Stimulated activated effector memory CD8-positive, alpha-beta T cell treated with anti-CD3 and anti-CD28 coated beads, Interleukin-12 subunit alpha, Interleukin-12 subunit beta, amount 100 ng/mL, for 72 hours (primary cell): ENCODE results near the gene OVOL3.
"Not testable (repeated sequence)": the region's sequence is repeated elsewhere in the genome, so short reads cannot be mapped to it uniquely, and the experiment has no call there.

ENCODE experiments used
- ATAC-seq: fragments of 150-1000 bp; cut with Tn5 transposase; 2 replicates; pipeline ENCODE4 v1.10.0; 2021
- DNase-seq, 2 donors: peaks; one replicate each; pipeline ENCODE4 v3.0.0; 2021 to 2022; ENCODE audit warnings: low spot score in 2 of 2
- H3K27ac Mint-ChIP-seq: one replicate; pipeline ENCODE4 v1.8.0; 2022; ENCODE audit warnings: mild to moderate bottlenecking, mixed read lengths
- H3K36me3 Mint-ChIP-seq: one replicate; pipeline ENCODE4 v1.8.0; 2022; ENCODE audit warnings: mild to moderate bottlenecking, mixed read lengths
- H3K4me1 Mint-ChIP-seq: one replicate; pipeline ENCODE4 v1.8.0; 2022; ENCODE audit warnings: mixed read lengths
- H3K4me3 Mint-ChIP-seq: one replicate; pipeline ENCODE4 v1.8.0; 2022; ENCODE audit warnings: mild to moderate bottlenecking, mixed read lengths
- H3K9me3 Mint-ChIP-seq: one replicate; pipeline ENCODE4 v1.8.0; 2022; ENCODE audit warnings: mixed read lengths

Gene OVOL3

DNA sequence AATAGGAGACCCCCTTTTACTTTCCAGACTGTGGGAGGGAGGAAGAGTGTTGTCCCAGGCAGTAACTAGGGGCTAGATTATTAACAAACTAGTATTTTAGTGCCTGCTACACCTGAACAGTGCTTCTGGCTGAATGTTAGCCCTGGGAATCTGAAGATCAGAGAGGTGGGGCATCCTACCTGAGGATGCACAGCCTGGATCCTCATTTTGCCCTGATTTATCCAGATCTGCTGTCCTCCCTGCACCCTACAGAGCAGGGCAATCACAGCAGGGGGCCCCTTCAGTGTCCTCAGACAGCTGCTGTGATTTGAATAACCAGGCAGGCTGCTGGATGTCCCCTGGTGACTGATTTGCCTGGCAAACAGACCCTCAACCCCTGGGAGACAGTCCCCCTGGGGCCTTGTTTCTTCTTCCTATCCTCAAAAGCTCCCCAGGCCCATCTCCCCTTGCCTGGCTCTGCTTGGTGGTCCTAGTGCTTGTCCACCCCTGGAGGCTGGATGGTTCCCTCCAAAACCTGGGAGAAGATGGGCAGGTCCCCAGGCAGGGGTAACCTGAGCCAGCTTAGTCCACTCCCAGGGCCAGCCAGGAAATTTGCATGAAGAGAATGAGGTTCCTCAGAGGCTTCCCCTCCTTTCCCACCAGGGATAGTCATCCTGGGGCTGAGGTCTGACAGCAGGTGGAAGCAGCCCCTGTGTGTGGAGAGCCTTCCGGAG is at the start of gene OVOL3:
OVOL3 (plus strand) TSS at position 657 of the 713 bp plus-strand sequence. CDS start 60 bp downstream, outside the sequence.
- Mint-ChIP-seq H3K36me3 (peaks cover 57% of the 10 kb centered on the region), H3K4me1 (peaks cover 27% of the 10 kb centered on the region), H3K27ac (peak within 1 kb of the TSS; percentile 53)

DNA sequence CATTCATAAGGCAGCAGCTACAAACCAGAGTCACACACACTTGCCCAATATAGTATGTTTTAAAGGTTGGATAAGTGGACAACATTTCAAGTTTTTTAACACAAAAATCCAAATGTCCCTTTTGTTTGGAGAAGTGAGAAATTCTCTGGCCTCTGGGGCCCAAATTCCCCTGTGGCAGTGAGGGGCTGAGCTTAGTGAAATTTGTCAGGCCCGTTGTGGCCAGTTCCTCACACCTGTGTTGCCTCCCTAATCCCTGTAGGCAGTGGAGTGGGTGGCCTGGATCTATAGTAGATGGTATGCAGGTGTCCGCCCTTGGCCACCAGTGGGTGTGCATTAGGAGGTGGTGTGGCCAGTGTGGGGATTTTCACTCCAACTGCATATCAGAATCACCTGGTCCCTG is 49.6 kb upstream of the OVOL3 start:
- H3K36me3 Mint-ChIP-seq: peaks cover 37% of the 10 kb centered on the region
- peaks cover 6% of the 10 kb centered on the region for H3K4me1 Mint-ChIP-seq
- ATAC-seq (no peak), DNase-seq (no peak)
- no peak overlapping the region for H3K27ac Mint-ChIP-seq
- no peaks in the 10 kb centered on the region for H3K9me3 Mint-ChIP-seq
- no peak overlapping the region for H3K4me3 Mint-ChIP-seq

More for the DNA sequence above, at the start of gene OVOL3:
- DNase-seq: no peak
- H3K9me3 Mint-ChIP-seq: no peaks in the 10 kb centered on the region
- ATAC-seq: no peak
- no peak within 1 kb of the TSS for H3K4me3 Mint-ChIP-seq

DNA sequence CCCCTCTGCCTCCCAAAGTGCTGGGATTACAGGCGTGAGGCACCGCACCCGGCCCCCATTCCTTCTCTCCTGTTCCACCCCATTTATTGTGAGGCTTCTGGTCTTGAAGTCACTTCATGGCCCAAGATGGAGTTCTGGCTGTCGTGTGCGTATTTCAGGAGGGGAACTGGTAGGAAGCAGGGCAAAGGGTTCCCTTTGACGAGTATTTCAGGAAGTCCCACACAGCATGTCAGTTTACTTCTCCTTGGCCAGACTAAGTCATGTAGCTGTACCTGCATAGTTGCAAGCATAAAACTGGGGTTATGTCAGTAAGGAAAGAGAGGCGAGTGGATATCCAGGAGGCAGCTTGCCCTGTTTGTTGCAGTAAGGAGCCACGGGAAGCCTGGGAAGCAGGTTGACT is 46.1 kb upstream of the OVOL3 start:
- H3K36me3 Mint-ChIP-seq: peaks cover 38% of the 10 kb centered on the region
- H3K9me3 Mint-ChIP-seq: no peaks in the 10 kb centered on the region
- no peak for ATAC-seq
- no peak for DNase-seq
- H3K27ac Mint-ChIP-seq: peak overlapping the region; percentile 60
- H3K4me1 Mint-ChIP-seq: no peaks in the 10 kb centered on the region
- no peak overlapping the region for H3K4me3 Mint-ChIP-seq

DNA sequence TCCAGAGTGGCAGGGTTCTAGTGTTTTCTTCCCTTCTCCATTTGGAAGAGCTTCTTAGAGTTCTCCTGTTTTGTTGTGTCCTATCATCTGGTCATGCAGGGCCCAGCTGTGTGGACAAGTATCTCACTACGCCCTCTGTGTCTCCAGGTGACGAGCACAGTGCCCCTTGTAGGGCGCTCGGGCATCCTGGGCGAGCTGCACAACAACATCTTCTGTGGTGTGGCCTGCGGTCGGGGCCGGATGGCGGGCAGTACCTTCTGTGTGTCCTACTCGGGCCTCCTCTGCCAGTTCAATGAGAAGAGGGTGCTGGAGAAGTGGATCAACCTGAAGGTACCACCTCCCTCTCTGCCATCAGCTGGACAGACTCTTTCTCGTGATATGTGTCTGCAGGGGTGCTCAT is 43.3 kb upstream of the OVOL3 start:
- H3K4me1 Mint-ChIP-seq: no peaks in the 10 kb centered on the region
- no peak for DNase-seq
- no peak overlapping the region for H3K27ac Mint-ChIP-seq
- peaks cover 34% of the 10 kb centered on the region for H3K36me3 Mint-ChIP-seq
- no peak for ATAC-seq
- H3K4me3 Mint-ChIP-seq: no peak overlapping the region
- H3K9me3 Mint-ChIP-seq: no peaks in the 10 kb centered on the region

DNA sequence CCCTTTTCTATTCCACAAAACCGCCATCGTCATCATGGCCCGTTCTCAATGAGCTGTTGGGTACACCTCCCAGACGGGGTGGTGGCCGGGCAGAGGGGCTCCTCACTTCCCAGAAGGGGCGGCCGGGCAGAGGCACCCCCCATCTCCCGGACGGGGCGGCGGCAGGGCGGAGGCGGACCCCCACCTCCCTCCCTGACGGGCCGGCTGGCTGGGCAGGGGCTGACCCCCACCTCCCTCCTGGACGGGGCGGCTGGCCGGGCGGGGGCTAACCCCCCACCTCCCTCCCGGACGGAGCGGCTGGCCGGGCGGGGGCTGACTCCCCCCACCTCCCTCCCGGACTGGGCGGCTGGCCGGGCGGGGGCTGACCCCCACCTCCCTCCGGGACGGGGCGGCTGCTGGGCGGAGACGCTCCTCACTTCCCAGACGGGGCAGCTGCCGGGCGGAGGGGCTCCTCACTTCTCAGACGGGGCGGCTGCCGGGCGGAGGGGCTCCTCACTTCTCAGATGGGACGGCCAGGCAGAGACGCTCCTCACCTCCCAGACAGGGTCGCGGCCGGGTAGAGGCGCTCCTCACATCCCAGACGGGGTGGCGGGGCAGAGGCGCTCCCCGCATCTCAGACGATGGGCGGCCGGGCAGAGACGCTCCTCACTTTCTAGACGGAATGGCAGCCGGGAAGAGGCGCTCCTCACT is 42.0 kb upstream of the OVOL3 start:
- not testable (repeated sequence) for H3K4me1 Mint-ChIP-seq, H3K27ac Mint-ChIP-seq, H3K4me3 Mint-ChIP-seq, DNase-seq, ATAC-seq, H3K9me3 Mint-ChIP-seq
- H3K36me3 Mint-ChIP-seq: peaks cover 27% of the 10 kb centered on the region

DNA sequence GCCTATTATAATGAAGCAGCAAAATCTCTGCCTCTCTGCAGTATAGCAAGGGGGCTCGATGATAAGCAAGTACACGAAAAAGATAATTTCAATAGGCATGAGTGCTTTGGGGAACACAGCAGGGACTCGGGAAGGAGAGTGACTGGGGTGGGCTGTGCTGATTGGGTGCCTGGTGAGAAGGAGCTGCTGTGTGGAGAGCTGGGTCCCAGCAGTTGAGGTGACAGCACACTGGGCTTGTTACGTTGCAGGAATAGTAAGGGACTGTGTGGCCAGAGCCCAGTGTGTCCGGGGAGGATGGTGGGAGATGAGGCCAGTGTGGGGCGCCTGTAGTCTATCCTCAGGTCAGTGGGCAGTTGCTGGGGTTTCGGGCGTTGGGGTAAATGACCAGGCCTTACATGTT is 38.9 kb upstream of the OVOL3 start:
- H3K27ac Mint-ChIP-seq: no peak overlapping the region
- no peak for DNase-seq
- H3K4me1 Mint-ChIP-seq: no peaks in the 10 kb centered on the region
- no peak for ATAC-seq
- H3K36me3 Mint-ChIP-seq: peaks cover 35% of the 10 kb centered on the region
- no peak overlapping the region for H3K4me3 Mint-ChIP-seq
- no peaks in the 10 kb centered on the region for H3K9me3 Mint-ChIP-seq

DNA sequence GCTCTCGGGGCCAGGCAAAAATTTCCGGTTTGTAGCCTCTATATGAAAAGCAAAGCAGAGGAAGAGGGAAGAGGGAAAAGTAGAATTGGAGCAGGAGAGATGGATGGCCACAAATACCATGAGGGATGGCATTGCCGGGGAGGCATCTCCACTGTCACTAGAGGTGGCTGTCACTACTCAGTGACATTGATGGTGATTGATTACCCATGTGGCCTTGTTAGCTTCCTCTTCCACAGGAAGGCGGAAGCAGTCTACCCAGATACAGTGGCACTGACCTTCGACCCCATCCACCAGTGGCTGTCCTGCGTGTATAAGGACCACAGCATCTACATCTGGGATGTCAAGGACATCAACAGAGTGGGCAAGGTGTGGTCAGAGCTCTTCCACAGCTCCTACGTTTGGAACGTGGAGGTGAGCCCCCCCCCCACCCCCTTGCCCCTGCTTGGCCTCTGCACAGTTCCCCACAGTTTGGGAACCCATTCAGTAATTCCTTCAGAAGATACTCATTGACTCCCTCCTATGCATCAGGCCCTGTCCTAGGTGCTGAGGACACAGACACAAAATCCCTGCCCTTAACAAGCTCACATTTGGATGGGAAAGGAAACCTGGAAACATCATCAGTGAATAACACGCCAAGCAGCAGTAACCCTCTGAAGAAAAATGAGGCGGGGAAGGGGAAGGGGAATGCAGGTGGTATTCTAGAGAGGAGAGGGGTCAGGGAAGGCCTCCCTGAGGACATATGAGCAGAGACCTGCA is 37.6 kb upstream of the OVOL3 start:
- Mint-ChIP-seq H3K4me3 (no peak overlapping the region), H3K27ac (no peak overlapping the region)

DNA sequence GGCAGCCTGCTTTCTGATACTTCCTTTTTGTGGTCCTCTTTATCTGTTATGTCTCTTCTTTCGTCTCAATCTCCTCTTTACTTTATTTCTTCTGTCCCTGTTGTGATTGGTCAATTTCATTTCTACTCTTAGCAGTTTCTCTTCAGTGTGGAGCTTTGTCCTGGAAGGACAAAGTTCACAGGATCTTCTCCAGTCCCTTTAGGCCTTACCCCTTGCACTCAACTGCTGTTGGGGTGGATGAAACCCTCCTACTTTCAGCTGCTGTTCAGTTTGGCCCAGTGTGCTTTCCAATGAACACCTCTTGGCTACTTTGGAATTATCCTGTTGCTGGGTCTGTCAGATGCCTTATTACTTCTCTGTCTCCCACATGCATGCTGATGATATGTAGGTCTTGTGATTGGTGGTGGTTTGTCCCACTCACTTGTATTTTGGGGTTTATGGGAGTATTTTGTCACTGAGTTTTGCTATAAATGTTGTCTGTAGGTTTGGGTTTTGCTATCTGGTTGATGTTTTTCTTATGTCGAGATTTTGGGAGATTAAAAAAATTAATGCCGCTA is 31.5 kb upstream of the OVOL3 start:
- ATAC-seq (no peak), DNase-seq (no peak)
- peak overlapping the region; percentile 1 for H3K27ac Mint-ChIP-seq
- no peaks in the 10 kb centered on the region for H3K4me1 Mint-ChIP-seq
- H3K36me3 Mint-ChIP-seq: peaks cover 59% of the 10 kb centered on the region
- no peak overlapping the region for H3K4me3 Mint-ChIP-seq
- no peaks in the 10 kb centered on the region for H3K9me3 Mint-ChIP-seq

More for the DNA sequence above, 37.6 kb upstream of the OVOL3 start:
- DNase-seq (no peak), ATAC-seq (no peak)
- no peaks in the 10 kb centered on the region for H3K4me1 Mint-ChIP-seq
- H3K9me3 Mint-ChIP-seq: no peaks in the 10 kb centered on the region
- peaks cover 41% of the 10 kb centered on the region for H3K36me3 Mint-ChIP-seq

DNA sequence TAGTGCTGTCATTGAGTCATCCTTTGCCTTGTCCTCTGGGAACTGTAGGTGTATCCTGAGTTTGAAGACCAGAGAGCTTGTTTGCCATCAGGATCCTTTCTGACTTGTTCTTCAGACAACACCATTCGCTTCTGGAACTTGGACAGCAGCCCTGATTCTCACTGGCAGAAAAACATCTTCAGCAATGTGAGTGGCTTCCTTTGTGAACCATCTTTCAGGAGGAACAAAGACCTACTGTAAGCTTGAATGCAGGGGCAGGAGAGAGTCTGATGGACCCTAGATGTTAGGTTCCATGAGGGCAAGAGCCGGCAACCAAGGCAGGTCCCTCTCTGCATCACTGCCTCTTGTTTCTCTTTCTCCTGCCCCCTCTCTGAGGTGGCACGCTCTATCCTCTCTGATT is 29.6 kb upstream of the OVOL3 start:
- no peak overlapping the region for H3K4me3 Mint-ChIP-seq
- ATAC-seq: no peak
- peaks cover 65% of the 10 kb centered on the region for H3K36me3 Mint-ChIP-seq
- no peaks in the 10 kb centered on the region for H3K4me1 Mint-ChIP-seq
- no peak overlapping the region for H3K27ac Mint-ChIP-seq
- H3K9me3 Mint-ChIP-seq: no peaks in the 10 kb centered on the region
- no peak for DNase-seq

DNA sequence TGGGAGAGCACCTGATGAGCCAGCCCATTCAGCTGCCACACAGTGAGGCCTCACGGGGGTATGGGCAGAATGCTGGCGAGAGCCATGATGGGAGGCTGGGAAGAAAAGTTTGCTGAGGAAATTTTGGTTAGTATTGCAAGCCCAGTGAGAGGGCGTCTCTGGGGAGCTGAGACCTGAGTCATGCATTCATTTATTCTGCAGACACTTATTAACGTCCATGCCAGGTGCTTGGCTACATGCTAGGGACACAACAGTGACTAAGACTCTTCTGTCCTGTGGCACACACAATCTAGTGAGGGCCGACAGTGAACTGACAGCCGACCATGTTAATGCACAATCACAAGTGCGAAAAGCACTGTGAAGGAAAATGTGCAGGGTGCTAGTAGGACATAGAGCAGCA is 29.0 kb upstream of the OVOL3 start:
- no peak overlapping the region for H3K27ac Mint-ChIP-seq
- ATAC-seq (no peak), DNase-seq (no peak)
- no peaks in the 10 kb centered on the region for H3K4me1 Mint-ChIP-seq
- H3K4me3 Mint-ChIP-seq: no peak overlapping the region
- peaks cover 64% of the 10 kb centered on the region for H3K36me3 Mint-ChIP-seq
- H3K9me3 Mint-ChIP-seq: no peaks in the 10 kb centered on the region

DNA sequence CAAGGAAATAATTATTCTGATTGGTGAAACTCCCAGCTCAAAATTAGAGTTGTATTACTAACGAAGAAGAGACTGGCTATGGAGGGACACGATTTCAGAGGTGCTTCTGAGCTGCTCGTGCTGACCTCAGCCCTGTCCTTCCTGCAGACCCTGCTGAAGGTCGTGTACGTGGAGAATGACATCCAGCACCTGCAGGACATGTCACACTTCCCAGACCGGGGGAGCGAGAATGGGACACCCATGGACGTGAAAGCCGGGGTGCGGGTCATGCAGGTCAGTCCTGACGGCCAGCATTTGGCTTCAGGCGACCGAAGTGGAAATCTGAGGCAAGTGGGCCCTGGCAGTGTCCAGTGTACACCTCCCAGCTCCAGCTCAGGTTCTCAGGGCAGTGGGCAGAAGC is 28.0 kb upstream of the OVOL3 start:
- peaks cover 54% of the 10 kb centered on the region for H3K36me3 Mint-ChIP-seq
- ATAC-seq: no peak

DNA sequence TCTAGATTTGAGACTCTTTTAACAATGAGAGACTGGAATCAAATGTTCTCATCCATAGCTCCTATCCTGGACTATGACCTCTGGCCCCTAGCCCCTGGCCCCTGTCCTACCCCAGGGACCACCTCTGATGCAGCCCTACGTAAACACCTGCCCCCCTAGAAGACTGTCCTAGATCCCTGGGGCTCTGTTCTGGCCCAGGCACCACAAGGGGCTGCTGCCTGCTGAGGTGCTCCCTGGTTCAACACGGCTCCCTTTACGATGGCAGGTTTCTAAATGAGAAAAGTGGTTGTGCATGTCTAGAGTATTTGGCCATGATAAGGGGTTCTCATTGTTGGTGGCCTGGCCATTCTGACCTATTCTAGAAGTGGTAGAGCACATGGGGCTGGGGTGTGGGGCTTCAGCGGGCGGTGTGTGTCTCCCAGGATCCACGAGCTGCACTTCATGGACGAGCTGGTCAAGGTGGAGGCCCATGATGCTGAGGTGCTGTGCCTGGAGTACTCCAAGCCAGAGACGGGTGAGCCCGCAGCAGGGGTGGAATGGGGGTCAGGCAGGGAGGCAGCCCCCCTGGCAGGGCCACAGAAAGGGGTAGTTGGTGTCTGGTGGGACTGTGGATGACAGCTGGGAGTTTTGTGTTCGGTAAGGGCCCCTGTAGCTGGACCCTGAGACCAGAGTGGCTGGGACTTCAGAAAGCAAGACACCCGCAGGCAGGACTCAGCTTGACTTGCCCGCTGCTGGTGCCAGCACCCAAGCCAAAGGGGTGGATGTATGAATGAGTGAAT is 26.5 kb upstream of the OVOL3 start:
- DNase-seq: no peak
- Mint-ChIP-seq H3K4me3 (no peak overlapping the region), H3K27ac (peak overlapping the region; percentile 48), H3K36me3 (peaks cover 47% of the 10 kb centered on the region), H3K9me3 (no peaks in the 10 kb centered on the region), H3K4me1 (no peaks in the 10 kb centered on the region)
- no peak for ATAC-seq

More for the DNA sequence above, 28.0 kb upstream of the OVOL3 start:
- Mint-ChIP-seq H3K4me3 (no peak overlapping the region), H3K4me1 (no peaks in the 10 kb centered on the region), H3K9me3 (no peaks in the 10 kb centered on the region), H3K27ac (no peak overlapping the region)
- no peak for DNase-seq

DNA sequence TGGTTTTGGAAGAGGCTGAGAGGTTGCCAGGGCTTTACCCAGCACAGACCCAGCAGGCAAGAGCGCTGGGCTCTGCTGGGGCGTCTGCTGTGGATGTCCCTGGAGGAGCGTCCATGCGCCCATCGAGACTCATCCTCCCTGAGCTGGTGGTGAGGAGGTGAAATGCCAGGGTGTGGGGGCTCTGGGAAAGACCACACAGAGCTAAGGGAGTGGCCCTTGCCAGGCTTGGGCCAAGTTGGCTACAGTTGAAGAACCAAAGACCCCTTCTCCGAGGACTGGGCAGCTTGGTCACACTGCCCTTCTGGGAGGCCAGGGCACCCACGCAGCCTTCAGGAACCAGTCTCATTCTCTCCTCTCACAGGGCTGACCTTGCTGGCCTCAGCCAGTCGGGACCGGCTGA is 24.6 kb upstream of the OVOL3 start:
- Mint-ChIP-seq H3K4me3 (no peak overlapping the region), H3K27ac (no peak overlapping the region), H3K36me3 (peaks cover 39% of the 10 kb centered on the region), H3K9me3 (no peaks in the 10 kb centered on the region), H3K4me1 (no peaks in the 10 kb centered on the region)
- no peak for DNase-seq
- no peak for ATAC-seq

DNA sequence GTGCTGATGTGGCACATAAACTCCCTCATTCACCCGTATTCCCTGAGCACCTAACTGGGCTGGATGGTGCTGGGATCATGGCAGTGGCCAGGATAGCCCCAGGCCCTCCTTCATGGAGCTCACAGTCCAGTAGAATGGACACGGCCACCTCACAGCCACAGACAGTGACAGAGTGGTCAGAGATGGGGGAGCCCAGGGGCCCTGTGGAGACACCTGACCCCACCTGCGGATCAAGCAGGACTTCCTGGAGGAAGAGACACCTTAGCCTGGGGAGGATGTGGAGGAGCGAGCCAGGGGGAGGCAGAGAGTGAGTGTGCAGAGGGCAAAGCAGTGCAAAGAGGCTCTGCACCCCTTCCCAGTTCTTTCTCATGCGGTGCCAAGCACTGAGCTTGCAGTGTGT is 21.1 kb upstream of the OVOL3 start:
- peaks cover 17% of the 10 kb centered on the region for H3K4me1 Mint-ChIP-seq
- peaks cover 38% of the 10 kb centered on the region for H3K36me3 Mint-ChIP-seq
- no peaks in the 10 kb centered on the region for H3K9me3 Mint-ChIP-seq
- DNase-seq (no peak), ATAC-seq (no peak)
- peak overlapping the region; percentile 79 for H3K27ac Mint-ChIP-seq
- H3K4me3 Mint-ChIP-seq: no peak overlapping the region
